IMR-90 (cell line): Measurements from ENCODE around the gene SLC9A9.

Experiments used
- CEBPB ChIP-seq: IDR thresholded peaks from 2 replicates; pipeline ENCODE4 v1.6.1; 2012; ENCODE audit warnings: low read depth, low read length, improper control_type of control experiment
- CTCF ChIP-seq: conservative IDR thresholded peaks from 2 replicates; pipeline ENCODE4 v1.5.1; 2012; ENCODE audit warnings: mild to moderate bottlenecking, low read depth, low read length, improper control_type of control experiment
- POLR2A ChIP-seq: IDR thresholded peaks from 2 replicates; pipeline ENCODE4 v1.6.1; 2012; ENCODE audit warnings: mild to moderate bottlenecking, low read depth, low read length

GRCh38 chr3:143354342-143354741 lies 493.9 kb downstream of the SLC9A9 start:
- TF ChIP-seq POLR2A (no peak), CTCF (no peak), CEBPB (no peak)
